Mucosa of stomach (tissue), 1 donor: ENCODE results near the gene PRSS22.

ENCODE experiments used
- H3K27me3 ChIP-seq: one replicate; pipeline ENCODE4 v1.7.0; 2013; ENCODE audit warnings: mild to moderate bottlenecking, low read length; ENCODE audit not compliant: control insufficient read depth, insufficient read depth
- H3K36me3 ChIP-seq: one replicate; pipeline ENCODE4 v1.7.0; 2013; ENCODE audit warnings: low read length; ENCODE audit not compliant: control insufficient read depth, insufficient read depth
- H3K4me1 ChIP-seq: one replicate; pipeline ENCODE4 v1.7.0; 2013; ENCODE audit warnings: mild to moderate bottlenecking, low read length; ENCODE audit not compliant: control insufficient read depth, insufficient read depth
- H3K4me3 ChIP-seq: one replicate; pipeline ENCODE4 v1.7.0; 2013; ENCODE audit warnings: low read length
- H3K9ac ChIP-seq: one replicate; pipeline ENCODE4 v1.7.0; 2013; ENCODE audit warnings: mild to moderate bottlenecking, low read length, moderate library complexity
- H3K9me3 ChIP-seq: one replicate; pipeline ENCODE4 v1.7.0; 2013; ENCODE audit warnings: mild to moderate bottlenecking, low read length, moderate library complexity; ENCODE audit not compliant: control insufficient read depth
- donor health status: Pancreatic carcinoma.

Gene PRSS22

DNA sequence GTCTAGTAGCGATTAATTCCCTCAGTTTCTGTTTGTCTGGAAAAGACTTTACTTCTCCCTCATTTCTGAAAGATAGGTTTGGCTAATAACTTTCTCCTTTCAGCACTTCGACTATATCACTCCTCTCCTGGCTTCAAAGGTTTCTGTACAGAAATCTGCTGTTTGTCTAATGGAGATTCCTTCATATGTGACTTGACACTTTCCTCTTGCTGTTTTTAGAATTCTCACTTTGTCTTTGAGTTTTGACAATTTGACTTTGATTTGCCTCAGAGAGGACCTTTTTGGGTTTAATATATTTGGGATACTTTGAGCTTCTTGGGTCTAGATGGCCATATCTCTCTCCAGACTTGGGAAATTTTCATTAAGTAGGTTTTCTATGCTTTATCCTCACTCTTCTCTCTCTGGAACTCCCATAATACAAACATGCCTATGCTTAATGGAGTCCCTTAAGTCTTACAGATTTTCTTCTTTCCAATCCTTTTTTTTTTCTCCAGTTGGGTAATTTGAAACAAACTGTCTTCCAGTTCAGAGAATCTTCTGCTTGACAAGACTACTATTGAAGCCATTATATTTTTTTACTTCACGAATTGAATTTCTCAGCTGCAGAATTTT, 48.7 kb downstream of the PRSS22 start:
- H3K27me3 ChIP-seq = no peaks in the 10 kb centered on the region
- H3K4me1 ChIP-seq = peaks cover 10% of the 10 kb centered on the region
- no peak overlapping the region for H3K4me3 ChIP-seq
- no peaks in the 10 kb centered on the region for H3K9me3 ChIP-seq
- no peak overlapping the region for H3K9ac ChIP-seq
- H3K36me3 ChIP-seq = no peaks in the 10 kb centered on the region

DNA sequence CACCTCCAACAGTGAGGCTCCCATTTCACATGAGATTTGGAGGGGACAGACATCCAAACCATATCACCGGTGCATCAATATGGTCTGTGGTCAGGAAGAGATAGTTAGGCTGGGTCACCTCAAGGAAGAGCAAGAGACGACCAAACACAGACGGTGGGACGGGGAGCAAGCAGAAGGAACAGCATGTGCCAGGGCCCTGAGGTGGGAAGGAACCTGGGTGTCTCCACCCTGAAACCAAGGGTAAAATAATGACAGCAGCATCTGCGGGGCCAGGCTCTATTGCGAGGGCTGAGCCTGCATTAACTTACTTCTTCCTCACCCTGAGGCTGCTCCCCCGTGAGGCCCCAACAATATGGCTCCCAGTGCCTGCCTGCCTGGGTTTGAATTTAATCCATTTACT, 49.8 kb downstream of the PRSS22 start:
- Histone ChIP-seq H3K4me3 (no peak overlapping the region), H3K9ac (no peak overlapping the region), H3K9me3 (no peaks in the 10 kb centered on the region), H3K36me3 (no peaks in the 10 kb centered on the region), H3K27me3 (no peaks in the 10 kb centered on the region), H3K4me1 (peaks cover 10% of the 10 kb centered on the region)

GRCh38 chr16:2806286-2806685, 51.7 kb downstream of the PRSS22 start:
- Histone ChIP-seq H3K9ac (no peak overlapping the region), H3K4me1 (no peaks in the 10 kb centered on the region), H3K27me3 (no peaks in the 10 kb centered on the region), H3K36me3 (no peaks in the 10 kb centered on the region), H3K4me3 (no peak overlapping the region), H3K9me3 (no peaks in the 10 kb centered on the region)

- H3K4me1 ChIP-seq = peaks cover 8% of the 10 kb centered on the region
- no peaks in the 10 kb centered on the region for H3K9me3 ChIP-seq
- H3K9ac ChIP-seq = no peak overlapping the region
- H3K27me3 ChIP-seq = no peaks in the 10 kb centered on the region
- no peaks in the 10 kb centered on the region for H3K36me3 ChIP-seq
- no peak overlapping the region for H3K4me3 ChIP-seq
Observed at GRCh38 chr16:2804728-2805127, 53.2 kb downstream of the PRSS22 start.

- Histone ChIP-seq H3K9ac (no peak overlapping the region), H3K36me3 (no peaks in the 10 kb centered on the region), H3K27me3 (no peaks in the 10 kb centered on the region), H3K4me1 (peaks cover 16% of the 10 kb centered on the region), H3K9me3 (no peaks in the 10 kb centered on the region), H3K4me3 (no peak overlapping the region)
Observed at GRCh38 chr16:2803545-2804195, 54.3 kb downstream of the PRSS22 start.
